ELR (cell line): Measurements from ENCODE around the gene DOCK3.

ENCODE experiments used
- DNase-seq: peaks from one replicate; pipeline ENCODE4 v3.0.0-alpha.2; 2015; ENCODE audit warnings: low read depth

Gene DOCK3

GRCh38 chr3:51422211-51422610 lies 747.5 kb downstream of the DOCK3 start:
- DNase-seq = no peak

GRCh38 chr3:51426921-51427320 lies 752.2 kb downstream of the DOCK3 start:
- DNase-seq = no peak

GRCh38 chr3:51429138-51429537 lies 754.4 kb downstream of the DOCK3 start:
- DNase-seq = no peak
